NOMO-1 treated with dmso at 0.1 percent for 144 hours (cell line): ENCODE data around the gene PPP4R3C.
"Not testable (repeated sequence)": the region's sequence is repeated elsewhere in the genome, so short reads cannot be mapped to it uniquely, and the experiment has no call there.

Source experiments
- DNase-seq: peaks from one replicate; lab custom pipeline; 2025; ENCODE audit not compliant: unreplicated experiment; lab: John Stamatoyannopoulos, UW

Gene PPP4R3C

GRCh38 chrX:27463187-27463586, at the start of gene PPP4R3C:
PPP4R3C (minus strand) TSS chrX:27463341; CDS start chrX:27463296, 45 bp downstream.
- DNase-seq = no peak

GRCh38 chrX:27491397-27491796, 28.3 kb upstream of the PPP4R3C start:
- DNase-seq = no peak

- DNase-seq = no peak
Measured at GRCh38 chrX:27466051-27466450, 2.9 kb upstream of the PPP4R3C start.

- no peak for DNase-seq
Measured at GRCh38 chrX:27465036-27465435, 1.9 kb upstream of the PPP4R3C start.

GRCh38 chrX:27459129-27459528, 4.0 kb downstream of the PPP4R3C start:
- DNase-seq = not testable (repeated sequence)

GRCh38 chrX:27458544-27458943, 4.6 kb downstream of the PPP4R3C start:
- DNase-seq = not testable (repeated sequence)

GRCh38 chrX:27451324-27451723, 11.8 kb downstream of the PPP4R3C start:
- no peak for DNase-seq

- DNase-seq = no peak
Measured at GRCh38 chrX:27446423-27446822, 16.7 kb downstream of the PPP4R3C start.

- DNase-seq = no peak
Measured at GRCh38 chrX:27445438-27445837, 17.7 kb downstream of the PPP4R3C start.

GRCh38 chrX:27444093-27444908, 18.8 kb downstream of the PPP4R3C start:
- DNase-seq = no peak

- DNase-seq = not testable (repeated sequence)
Measured at GRCh38 chrX:27442392-27442791, 20.7 kb downstream of the PPP4R3C start.

- no peak for DNase-seq
Measured at GRCh38 chrX:27439771-27440170, 23.4 kb downstream of the PPP4R3C start.

GRCh38 chrX:27438937-27439336, 24.2 kb downstream of the PPP4R3C start:
- no peak for DNase-seq

- no peak for DNase-seq
Measured at GRCh38 chrX:27435031-27435430, 28.1 kb downstream of the PPP4R3C start.
